GM18868 (cell line): ENCODE data around the gene PPP6R1.

Experiments used
- ATAC-seq: cut with Tn5 transposase; IDR thresholded peaks from one replicate; pipeline ENCODE4 v1.9.1; 2021; ENCODE audit warnings: mild to moderate bottlenecking, moderate library complexity; ENCODE audit not compliant: unreplicated experiment

The PPP6R1 gene

GRCh38 chr19:55258476-55258827, 365 bp downstream of the PPP6R1 start:
- ATAC-seq, result peak; percentile 11

GRCh38 chr19:55257461-55258420, 1.1 kb downstream of the PPP6R1 start:
- ATAC-seq, result no peak

DNA sequence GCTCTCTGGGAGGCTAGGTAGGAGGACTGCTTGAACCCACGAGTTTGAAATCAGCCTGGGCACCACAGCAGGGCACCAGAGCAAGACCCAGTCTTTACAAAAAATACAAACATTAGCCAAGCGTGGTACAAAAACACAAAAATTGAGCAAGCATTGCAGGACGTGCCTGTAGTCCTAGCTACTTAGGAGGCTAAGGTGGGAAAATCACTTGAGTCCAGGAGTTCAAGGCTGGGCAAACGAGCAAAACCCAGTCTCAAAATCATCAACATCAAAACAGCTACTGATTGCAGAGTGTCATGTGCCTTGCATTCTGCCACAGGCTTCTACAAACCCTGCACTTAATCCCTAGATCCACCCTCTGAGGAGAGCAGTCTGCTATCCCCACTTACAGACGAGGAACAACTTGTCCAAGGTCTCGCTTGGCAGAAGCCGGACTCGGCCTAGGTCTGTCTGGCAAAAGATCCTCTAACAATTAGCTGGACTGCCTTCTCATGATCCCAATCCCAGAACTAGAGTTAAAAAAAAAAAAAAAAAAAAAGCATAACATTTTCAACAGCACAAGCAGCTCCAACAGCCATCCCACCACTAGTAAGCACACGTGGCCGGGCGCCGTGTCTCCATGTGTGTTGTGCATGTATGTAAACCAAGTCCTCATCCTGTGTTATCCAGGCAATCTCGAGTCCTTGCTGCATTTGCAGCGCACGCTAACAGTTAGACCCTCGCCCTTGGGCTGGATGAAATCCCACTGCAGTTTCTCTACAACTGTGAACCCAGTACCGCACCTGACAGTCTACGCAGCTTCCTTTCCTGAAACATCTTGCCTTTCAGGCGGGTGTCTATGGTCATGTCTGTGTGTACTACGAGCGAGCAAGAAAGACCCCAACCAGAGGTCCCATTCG, 2.0 kb downstream of the PPP6R1 start:
- ATAC-seq, result no peak

- ATAC-seq, result no peak
Observed at GRCh38 chr19:55255618-55256423, 3.0 kb downstream of the PPP6R1 start.

DNA sequence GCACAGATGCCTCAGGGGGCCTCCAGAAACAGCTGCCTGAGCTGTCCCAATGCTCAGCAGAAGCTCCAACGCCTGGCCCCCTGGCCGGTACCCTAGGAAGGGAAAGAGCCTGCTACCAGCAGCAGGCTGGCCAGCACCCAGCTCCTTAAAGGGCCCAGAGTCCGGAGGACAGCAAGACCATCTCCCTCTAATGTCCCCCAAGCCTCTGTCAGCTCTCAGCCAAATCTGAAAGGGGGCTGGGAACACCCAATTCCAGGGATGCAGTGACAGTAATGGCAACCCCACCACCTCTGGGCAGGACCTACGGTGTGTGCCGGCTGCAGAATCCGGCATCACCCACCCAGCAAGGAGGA, 4.2 kb downstream of the PPP6R1 start:
- ATAC-seq, result no peak

- ATAC-seq, result peak; percentile 41
Observed at GRCh38 chr19:55253842-55254624, 4.8 kb downstream of the PPP6R1 start.

DNA sequence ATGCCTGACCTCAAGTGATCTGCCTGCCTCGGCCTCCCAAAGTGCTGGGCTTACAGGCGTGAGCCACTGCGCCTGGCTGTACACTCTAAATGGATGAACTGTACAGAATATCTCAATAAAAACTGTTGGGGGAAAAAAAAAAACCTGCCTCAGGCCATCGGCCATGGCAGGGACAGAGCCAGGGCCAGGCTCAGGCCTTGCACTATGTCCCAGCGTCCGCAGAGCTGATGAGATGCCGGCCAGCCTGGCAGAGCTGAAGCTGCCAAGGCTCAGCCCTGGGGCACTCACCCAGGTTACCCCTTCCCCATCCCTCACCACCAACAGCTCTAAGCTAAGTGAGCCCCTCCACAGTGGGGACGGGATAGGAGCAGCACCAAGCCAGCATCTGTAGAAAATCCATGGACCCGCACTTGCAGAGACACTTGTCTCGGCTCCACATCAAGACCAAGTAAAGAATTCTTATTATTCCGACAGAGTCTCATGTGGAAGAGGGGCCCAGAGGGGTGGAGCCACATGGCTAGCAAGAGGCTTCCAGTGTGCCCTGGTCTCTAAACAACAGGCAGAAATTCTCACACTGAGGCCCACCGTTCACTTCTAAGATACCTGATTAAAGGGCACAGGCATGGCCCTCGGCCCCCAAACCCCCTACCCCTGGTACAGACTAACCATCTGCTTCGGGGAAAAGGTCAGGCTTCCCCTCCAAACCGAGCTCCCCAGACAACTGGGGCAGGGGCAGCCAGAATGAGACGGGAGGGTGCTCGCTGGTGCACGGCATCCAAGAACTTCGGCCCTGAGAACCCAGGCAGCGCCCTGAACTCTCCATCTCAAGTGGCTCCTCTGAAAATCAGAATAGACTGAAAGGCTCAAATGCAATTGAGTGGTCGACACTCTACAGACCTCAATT, 5.8 kb downstream of the PPP6R1 start:
- no peak for ATAC-seq

DNA sequence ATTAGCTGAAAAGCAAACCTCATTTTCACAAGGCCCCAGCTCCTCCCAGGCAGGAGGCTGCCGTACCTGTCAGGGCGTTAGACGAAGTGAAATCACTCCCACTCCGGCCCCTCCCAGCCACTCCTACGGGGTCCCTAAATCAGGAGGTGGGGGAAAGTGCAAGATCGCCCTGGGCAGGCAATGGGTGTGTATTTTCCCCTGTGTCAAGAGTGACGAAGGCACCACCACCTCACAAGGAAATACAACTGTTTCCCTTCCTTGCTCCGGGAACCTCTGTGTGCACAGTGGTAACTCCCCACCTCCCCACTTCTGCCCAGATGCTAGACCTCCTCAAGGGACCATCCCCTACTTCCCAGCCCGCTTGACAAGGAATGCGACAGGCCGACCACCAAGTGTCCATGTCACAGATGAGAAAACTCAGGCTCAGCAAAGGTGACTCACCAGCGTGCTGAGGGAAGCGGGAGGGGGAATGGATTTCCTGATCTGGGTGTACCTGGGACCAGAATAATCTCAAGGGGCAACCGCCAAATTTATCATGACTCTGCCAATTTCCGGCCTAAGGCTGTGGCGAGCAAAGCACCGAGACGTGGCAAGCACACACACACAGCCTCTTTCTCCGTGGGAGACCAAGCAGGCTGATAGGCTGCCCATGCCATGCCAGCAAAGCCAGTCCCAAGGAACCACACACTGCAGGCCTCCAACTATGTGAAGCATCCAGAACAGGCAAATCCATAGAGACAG, 7.3 kb downstream of the PPP6R1 start:
- ATAC-seq, result no peak

DNA sequence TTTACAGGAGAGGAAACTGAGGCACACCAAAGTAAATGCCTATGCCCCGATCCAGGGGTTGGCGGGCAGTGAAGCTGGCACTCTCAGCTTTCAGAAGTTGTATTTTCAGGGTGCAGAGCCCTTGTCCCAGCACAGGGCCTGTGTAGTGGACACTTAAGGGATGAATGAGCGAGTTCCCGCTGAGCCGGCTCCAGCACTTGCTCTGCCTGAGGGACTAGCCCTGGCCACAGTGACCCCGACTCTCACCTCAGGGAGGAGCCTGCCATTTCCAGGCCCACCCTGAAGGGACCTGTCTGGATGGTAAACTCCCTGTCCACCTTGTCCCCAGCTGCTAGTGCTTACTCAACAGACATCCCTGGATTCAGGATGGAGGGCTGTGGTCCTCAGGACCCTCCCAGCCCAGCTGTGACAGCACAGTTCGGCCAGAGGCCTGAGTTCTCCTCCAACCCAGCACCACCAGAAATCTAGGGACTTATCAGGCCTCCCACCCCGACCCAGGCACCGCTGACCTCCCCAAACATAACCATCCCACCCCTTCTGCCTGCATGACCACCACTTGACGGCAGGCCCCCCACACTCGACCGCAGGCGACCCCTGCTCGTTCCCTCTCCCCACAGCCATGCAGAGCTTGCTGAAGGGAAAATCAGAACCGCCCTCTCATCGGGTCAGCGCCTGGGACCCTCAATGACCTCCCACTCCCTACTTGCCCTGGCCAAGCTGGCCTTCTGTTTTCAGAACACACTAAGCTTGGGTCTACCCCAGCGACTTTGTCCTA, 8.4 kb downstream of the PPP6R1 start:
- no peak for ATAC-seq

DNA sequence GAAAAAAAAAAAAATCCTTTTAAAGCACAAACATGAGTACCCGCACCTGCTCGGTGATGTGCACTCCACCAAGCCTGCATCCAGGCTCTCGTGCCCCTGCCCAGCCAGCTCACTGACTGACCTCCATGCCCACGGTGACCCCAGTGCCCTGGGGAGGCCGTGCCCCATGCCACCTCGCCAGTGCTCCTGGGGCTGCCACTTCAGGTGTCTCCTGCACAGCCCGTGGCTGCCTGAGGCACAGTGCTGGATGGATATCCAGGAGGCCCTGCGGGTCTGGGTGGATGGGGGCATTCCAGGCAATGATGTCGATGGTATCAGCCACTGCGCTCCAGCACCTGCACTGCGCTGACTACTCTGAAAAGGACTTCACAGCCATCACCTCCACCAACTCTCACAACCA, 9.0 kb downstream of the PPP6R1 start:
- ATAC-seq, result no peak

- ATAC-seq, result no peak
Observed at GRCh38 chr19:55248704-55249103, 10.1 kb downstream of the PPP6R1 start.

- ATAC-seq, result no peak
Observed at GRCh38 chr19:55248166-55248675, 10.6 kb downstream of the PPP6R1 start.

GRCh38 chr19:55247621-55248099, 11.2 kb downstream of the PPP6R1 start:
- ATAC-seq, result no peak

DNA sequence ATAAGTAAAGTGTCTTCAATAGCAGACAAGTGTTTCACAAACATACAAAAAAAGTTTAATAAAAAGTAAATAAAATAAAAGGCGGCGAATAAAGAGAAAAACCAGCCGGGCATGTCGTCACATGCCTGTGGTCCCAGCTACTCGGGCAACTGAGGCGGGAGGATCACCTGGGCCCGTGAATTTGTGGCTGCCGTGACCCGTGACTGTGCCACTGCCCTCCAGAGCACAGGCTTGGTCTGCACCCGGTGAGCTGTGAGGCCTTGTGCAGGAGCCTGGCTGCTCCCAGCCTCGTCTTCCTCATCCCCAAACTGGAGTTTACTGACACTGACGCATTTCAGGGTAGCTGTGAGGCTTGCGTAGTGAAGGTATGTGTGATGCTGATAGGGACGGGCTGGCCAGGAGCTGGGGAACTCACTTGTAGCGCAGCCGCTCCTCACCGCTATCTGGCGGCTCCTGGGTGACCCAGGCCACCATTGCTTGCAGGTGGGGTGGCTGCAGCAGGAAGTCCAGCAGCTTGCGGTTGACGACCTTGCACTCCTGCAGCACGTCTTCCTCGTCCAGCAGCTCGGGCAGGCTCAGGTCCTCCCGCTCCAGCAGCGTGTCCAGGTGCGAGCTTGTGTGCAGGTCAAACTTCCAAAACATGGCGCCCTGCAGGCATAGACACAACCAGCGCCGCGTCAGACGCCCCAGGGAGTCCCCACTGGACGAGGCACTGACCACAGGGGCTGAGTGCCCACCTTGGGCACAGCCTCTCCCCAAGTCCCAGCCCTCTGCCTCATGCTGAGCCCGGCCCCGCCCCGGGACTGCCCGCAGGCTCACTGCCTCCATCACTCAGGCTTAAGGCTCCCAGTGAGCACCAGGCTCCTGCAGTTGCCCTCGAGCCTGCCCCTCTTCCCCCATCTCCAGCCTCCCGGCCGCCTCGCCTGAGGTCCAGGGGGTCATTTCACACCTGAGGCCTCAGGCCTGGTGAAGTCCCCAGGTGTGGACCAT, 12.1 kb downstream of the PPP6R1 start:
- no peak for ATAC-seq

DNA sequence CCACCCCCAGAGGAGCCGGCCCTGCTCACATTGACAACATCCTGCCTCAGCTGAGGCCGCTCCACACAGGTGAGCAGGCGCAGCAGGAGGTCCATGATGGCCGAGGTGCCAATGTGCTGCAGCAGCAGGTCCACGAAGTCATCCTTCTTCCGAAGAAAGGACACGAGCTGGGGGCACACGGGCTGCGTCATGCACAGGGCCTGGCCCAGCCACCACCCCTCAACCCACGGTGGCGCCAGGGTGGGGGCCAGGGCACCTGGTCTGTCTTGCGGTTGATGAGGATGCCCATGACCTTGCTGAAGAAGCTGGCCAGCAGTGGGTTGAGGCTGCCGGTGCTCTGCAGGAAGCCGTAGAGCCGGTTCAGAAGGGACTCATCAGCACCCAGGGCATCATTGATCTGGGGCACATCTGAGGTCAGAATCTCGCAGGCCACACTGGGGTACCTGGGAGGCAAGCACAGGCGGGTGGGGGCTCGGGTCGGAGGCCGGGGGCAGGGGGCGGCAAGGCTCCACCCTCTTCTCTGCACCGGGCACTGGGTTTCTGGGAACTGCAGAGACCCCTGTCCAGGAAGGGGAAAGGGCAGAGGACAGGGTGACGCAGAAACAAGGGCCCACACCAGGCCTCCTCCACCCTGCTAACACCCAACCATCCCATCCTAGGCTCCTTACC, 13.4 kb downstream of the PPP6R1 start:
- no peak for ATAC-seq
